HepG2 (cell line): Measurements from ENCODE around the gene ANKRD2. TPM values are rescaled to one million over a fixed set of nuclear protein-coding genes. Genes with fewer than 3 reads are reported as not detected.

Experiments
- ATAC-seq: fragments of 200-7000 bp; cut with Tn5 transposase; 3 replicates; pipeline ENCODE4 v1.9.1; 2020; ENCODE audit warnings: mild to moderate bottlenecking, moderate library complexity
- BruUV-seq: library from RNA; stranded (reverse); fragments of 400-500 nt; replicated peaks from 2 replicates; lab custom pipeline; 2021; lab: Mats Ljungman, UMichigan
- CTCF ChIA-PET: fragments of 300-600 bp; formaldehyde crosslinking; extraction: SDS; loops from one replicate; lab custom pipeline; 2021; ENCODE audit warnings: low total read pairs, inconsistent platforms, low intra/inter-chr PET ratio; lab: Yijun Ruan, JAX
- POLR2A ChIA-PET: fragments of 350-600 bp; sonication (Branson Sonifier 250); formaldehyde crosslinking; loops from one replicate; lab custom pipeline; 2020; ENCODE audit warnings: antibody characterized with exemption, inconsistent platforms; lab: Yijun Ruan, JAX
- DNase-seq: peaks from one replicate; pipeline ENCODE4 v3.0.0-alpha.2; 2015; ENCODE audit warnings: low spot score
- FAIRE-seq: peaks from 3 replicates; lab custom pipeline; 2011; peaks lifted over from hg19 to GRCh38; lab: Jason Lieb, UNC
- H2AFZ ChIP-seq: one replicate; pipeline ENCODE4 v1.6.1; 2011; ENCODE audit warnings: low read length, inconsistent platforms
- H3K27ac ChIP-seq: fragments of 300-600 bp; 3 replicates; pipeline ENCODE4 v1.8.0; 2011; ENCODE audit warnings: mixed run types, mild to moderate bottlenecking, mixed read lengths, low read length, inconsistent platforms; ENCODE audit not compliant: insufficient read depth; ENCODE audit errors: extremely low read length
- H3K27me3 ChIP-seq, 2 experiments: fragments of 200-600 bp in 1 of 2; 2 replicates in 1 of 2; 3 replicates in 1 of 2; pipeline versions ENCODE4 v1.6.0 to v1.8.0; 2011; ENCODE audit warnings: low read length in 2 of 2, mild to moderate bottlenecking in 2 of 2, moderate library complexity in 2 of 2, inconsistent platforms in 1 of 2; ENCODE audit not compliant: insufficient read depth in 2 of 2, control insufficient read depth in 1 of 2
- H3K36me3 ChIP-seq, 2 experiments: fragments of 200-600 bp in 1 of 2; replicated peaks in 1 of 2; 2 replicates in 1 of 2; 3 replicates in 1 of 2; pipeline versions ENCODE4 v1.5.1 to v1.8.0; 2011; ENCODE audit warnings: low read length in 2 of 2, inconsistent platforms in 1 of 2; ENCODE audit not compliant: insufficient read depth in 2 of 2, control insufficient read depth in 1 of 2
- H3K4me1 ChIP-seq: 2 replicates; pipeline ENCODE4 v1.5.1; 2012; ENCODE audit warnings: low read length, inconsistent platforms; ENCODE audit not compliant: insufficient read depth
- H3K4me2 ChIP-seq: 2 replicates; pipeline ENCODE4 v1.6.0; 2011; ENCODE audit warnings: low read depth, low read length, inconsistent platforms
- H3K4me3 ChIP-seq, 3 experiments: fragments of 200-600 bp in 1 of 3; sonication (generic), shearing (Covaris generic) in 1 of 3; replicated peaks in 1 of 3; 2 replicates each; pipeline ENCODE4 v1.5.1; 2011 to 2016; ENCODE audit warnings: low read length in 3 of 3, inconsistent platforms in 2 of 3, low read depth in 2 of 3, mild to moderate bottlenecking in 2 of 3, control low read depth in 1 of 3, mixed read lengths in 1 of 3; ENCODE audit not compliant: insufficient read depth in 1 of 3
- H3K79me2 ChIP-seq: one replicate; pipeline ENCODE4 v1.6.1; 2011; ENCODE audit warnings: low read length, inconsistent platforms; ENCODE audit not compliant: insufficient read depth
- H3K9ac ChIP-seq: 2 replicates; pipeline ENCODE4 v1.6.0; 2011; ENCODE audit warnings: mild to moderate bottlenecking, low read depth, low read length, inconsistent platforms; ENCODE audit not compliant: insufficient read depth
- H3K9me3 ChIP-seq: 2 replicates; pipeline ENCODE4 v1.5.1; 2012; ENCODE audit warnings: mild to moderate bottlenecking, low read length
- H4K20me1 ChIP-seq: 2 replicates; pipeline ENCODE4 v1.6.0; 2011; ENCODE audit warnings: inconsistent platforms, mild to moderate bottlenecking, low read length, moderate library complexity; ENCODE audit not compliant: insufficient read depth
- ETV6 ChIP-seq: sonication (generic); formaldehyde crosslinking; conservative IDR thresholded peaks from 2 replicates; pipeline ENCODE4 v1.4.0; 2020; ENCODE audit warnings: missing genetic modification reagents
- HDAC2 ChIP-seq: sonication (generic); formaldehyde crosslinking; IDR thresholded peaks from 2 replicates; pipeline ENCODE4 v1.4.0; 2020; ENCODE audit warnings: missing genetic modification reagents
- HOXA5 ChIP-seq: sonication (generic); formaldehyde crosslinking; IDR thresholded peaks from 2 replicates; pipeline ENCODE4 v1.4.0; 2020; ENCODE audit warnings: missing genetic modification reagents
- KDM2A ChIP-seq: sonication (generic); formaldehyde crosslinking; IDR thresholded peaks from 2 replicates; pipeline ENCODE4 v1.4.0; 2020; ENCODE audit warnings: low read depth, missing genetic modification reagents, borderline replicate concordance
- MEF2D ChIP-seq: sonication (generic); formaldehyde crosslinking; IDR thresholded peaks from 2 replicates; pipeline ENCODE4 v1.5.1; 2020; ENCODE audit warnings: mild to moderate bottlenecking, missing genetic modification reagents
- MTA3 ChIP-seq: sonication (generic); formaldehyde crosslinking; IDR thresholded peaks from 2 replicates; pipeline ENCODE4 v1.4.0; 2020; ENCODE audit warnings: missing genetic modification reagents
- RAD21 ChIP-seq: fragments of 450-650 bp; formaldehyde crosslinking; IDR thresholded peaks from 2 replicates; pipeline ENCODE4 v1.5.0; 2020; ENCODE audit warnings: mild to moderate bottlenecking
- SIX4 ChIP-seq: sonication (generic); formaldehyde crosslinking; IDR thresholded peaks from 2 replicates; pipeline ENCODE4 v1.4.0; 2020; ENCODE audit warnings: missing genetic modification reagents
- THRA ChIP-seq: sonication (generic); formaldehyde crosslinking; IDR thresholded peaks from 2 replicates; pipeline ENCODE4 v1.4.0; 2020; ENCODE audit warnings: missing genetic modification reagents, borderline replicate concordance
- UBTF ChIP-seq: sonication (generic); formaldehyde crosslinking; IDR thresholded peaks from 2 replicates; pipeline ENCODE4 v1.4.0; 2020; ENCODE audit warnings: mild to moderate bottlenecking, missing genetic modification reagents
- ZKSCAN8 ChIP-seq: IDR thresholded peaks from 2 replicates; pipeline ENCODE4 v1.6.1; 2016; ENCODE audit warnings: borderline replicate concordance, missing genetic modification reagents, missing compliant biosample characterization
- ZNF652 ChIP-seq: IDR thresholded peaks from 2 replicates; pipeline ENCODE4 v1.6.1; 2016; ENCODE audit warnings: low read depth, borderline replicate concordance
- WGBS: methylation state at CpG from one replicate; pipeline ENCODE4 v1.1.6; 2017; ENCODE audit warnings: low lambda C conversion rate; 5-methylcytosine and 5-hydroxymethylcytosine counted together
- in situ Hi-C: cut with HindIII; loops from 2 replicates; pipeline ENCODE4 v1.10.0; 2017; ENCODE audit warnings: low pct_unique_long_range_greater_than_20kb; ENCODE audit not compliant: extremely low pct_ligation_motif_present
- intact Hi-C: fragments of 100-400 bp; cut with micrococcal nuclease; formaldehyde crosslinking; loops from one replicate; pipeline ENCODE4 v1.10.0; 2022; ENCODE audit not compliant: unreplicated experiment
- polyA plus RNA-seq, 8 experiments: library from polyadenylated mRNA; depleted of rRNA in 3 of 8; stranded (reverse) in 7 of 8; unstranded in 1 of 8; fragments of >200 nt; fragmentation: Illumina TruSeq in 4 of 8; extraction: Trizol in 4 of 8; gene quantifications; 2 replicates each; pipeline versions ENCODE4 v1.2.1 to v1.2.3, GENCODE V29; 2011 to 2016; ENCODE audit warnings: low read depth in 4 of 8, missing spikeins in 1 of 8, mixed read lengths in 1 of 8; ENCODE audit not compliant: insufficient read depth in 1 of 8
- total RNA-seq, 5 experiments: library from RNA; depleted of rRNA; stranded (reverse); fragments of >200 nt; fragmentation: Illumina TruSeq; extraction: Trizol; gene quantifications; 2 replicates each; pipeline ENCODE4 v1.2.3, GENCODE V29; 2016; ENCODE audit warnings: low read depth in 1 of 5
- TF ChIP-seq, protein P1 (sequence below): IDR thresholded peaks from 2 replicates; pipeline ENCODE4 v1.4.0; 2020; ENCODE audit warnings: mild to moderate bottlenecking, missing genetic modification reagents
- TF ChIP-seq, protein P2 (sequence below): sonication (generic); formaldehyde crosslinking; IDR thresholded peaks from 2 replicates; pipeline ENCODE4 v1.4.0; 2020; ENCODE audit warnings: mild to moderate bottlenecking, missing genetic modification reagents

The ANKRD2 gene
- total and polyA plus RNA-seq, 2 of the 13 experiments (the other 11 are each of a cell fraction or from before 2014, with no cell fraction given): not detected

DNA sequence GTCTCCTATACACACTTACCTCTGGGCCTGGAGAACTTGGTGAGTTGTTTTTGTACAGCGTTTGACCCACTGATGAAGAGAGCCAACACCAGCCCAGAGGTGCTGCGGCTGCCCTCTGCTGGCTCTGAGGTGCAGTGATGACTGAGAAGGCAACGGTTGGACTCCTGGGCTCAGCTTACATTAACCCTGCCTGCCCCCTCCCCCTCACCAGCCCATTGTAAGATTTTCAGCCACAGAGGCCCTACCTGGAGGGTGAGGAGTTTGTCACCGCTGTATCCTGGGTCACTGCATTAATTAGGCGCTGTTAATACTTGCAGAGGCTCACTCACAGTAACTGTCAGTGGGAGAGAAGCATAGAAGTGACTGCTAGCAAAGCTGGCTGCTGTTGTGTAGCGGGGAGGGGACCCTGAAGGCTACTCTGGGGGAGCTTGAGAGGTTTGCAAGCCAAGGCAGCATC lies 19.0 kb upstream of the ANKRD2 start:
- no peaks in the 10 kb centered on the region for H3K27me3 ChIP-seq
- BruUV-seq: no TSS peak
- DNase-seq (peak; percentile 62), FAIRE-seq (peak; percentile 90), ATAC-seq (peak; percentile 98)
- peaks cover 35% of the 10 kb centered on the region for H3K4me1 ChIP-seq
- no peak overlapping the region for H3K9ac ChIP-seq
- peak overlapping the region; percentile 10; the same call in 1 of the 2 replicates for H3K4me2 ChIP-seq
- no peaks in the 10 kb centered on the region for H3K79me2 ChIP-seq
- H3K4me3 ChIP-seq: no peak overlapping the region
- no peaks in the 10 kb centered on the region for H4K20me1 ChIP-seq
- no peaks in the 10 kb centered on the region for H3K9me3 ChIP-seq
- in situ Hi-C loops: loop anchor here (5.0 kb wide), 1 partner anchor 91 kb away; no protein-coding TSS in a partner anchor
- WGBS: 33% methylated on average over 4 of the region's 6 CpGs
- POLR2A ChIA-PET: interaction anchor here (0.8 kb wide), 2 partner anchors 54 to 90 kb away, joined by 4 read pairs; partner anchors contain the start of gene UBTD1
- H2AFZ ChIP-seq: no peak overlapping the region
- H3K36me3 ChIP-seq: no peaks in the 10 kb centered on the region
- H3K27ac ChIP-seq: no peak overlapping the region
- CTCF ChIA-PET: interaction anchor here (1.6 to 1.8 kb wide), 2 partner anchors 19 to 90 kb away, joined by 13 to 19 read pairs; no protein-coding TSS in a partner anchor
- intact Hi-C loops: loop anchor here (1.0 to 2.0 kb wide), 4 partner anchors 19 to 146 kb away; partner anchors contain the start of genes MMS19 and UBTD1
- TF ChIP-seq ZNF652 (CRISPR knock-in tag) (peak; percentile 73), THRA (0 out of 2 replicates have a peak, but pooled peaks have one; percentile 24), MTA3 (CRISPR knock-in tag) (no peak), UBTF (CRISPR knock-in tag) (0 out of 2 replicates have a peak, but pooled peaks have one; percentile 28), HDAC2 (peak; percentile 24; the same call in 1 of the 2 replicates), KDM2A (CRISPR knock-in tag) (peak; percentile 45; the same call in 1 of the 2 replicates), SIX4 (peak; percentile 31; the same call in 1 of the 2 replicates), ETV6 (CRISPR knock-in tag) (no peak), HOXA5 (no peak), RAD21 (peak; percentile 72), ZKSCAN8 (0 out of 2 replicates have a peak, but pooled peaks have one; percentile 32), MEF2D (CRISPR knock-in tag) (no peak)
- TF ChIP-seq, protein P1, sequence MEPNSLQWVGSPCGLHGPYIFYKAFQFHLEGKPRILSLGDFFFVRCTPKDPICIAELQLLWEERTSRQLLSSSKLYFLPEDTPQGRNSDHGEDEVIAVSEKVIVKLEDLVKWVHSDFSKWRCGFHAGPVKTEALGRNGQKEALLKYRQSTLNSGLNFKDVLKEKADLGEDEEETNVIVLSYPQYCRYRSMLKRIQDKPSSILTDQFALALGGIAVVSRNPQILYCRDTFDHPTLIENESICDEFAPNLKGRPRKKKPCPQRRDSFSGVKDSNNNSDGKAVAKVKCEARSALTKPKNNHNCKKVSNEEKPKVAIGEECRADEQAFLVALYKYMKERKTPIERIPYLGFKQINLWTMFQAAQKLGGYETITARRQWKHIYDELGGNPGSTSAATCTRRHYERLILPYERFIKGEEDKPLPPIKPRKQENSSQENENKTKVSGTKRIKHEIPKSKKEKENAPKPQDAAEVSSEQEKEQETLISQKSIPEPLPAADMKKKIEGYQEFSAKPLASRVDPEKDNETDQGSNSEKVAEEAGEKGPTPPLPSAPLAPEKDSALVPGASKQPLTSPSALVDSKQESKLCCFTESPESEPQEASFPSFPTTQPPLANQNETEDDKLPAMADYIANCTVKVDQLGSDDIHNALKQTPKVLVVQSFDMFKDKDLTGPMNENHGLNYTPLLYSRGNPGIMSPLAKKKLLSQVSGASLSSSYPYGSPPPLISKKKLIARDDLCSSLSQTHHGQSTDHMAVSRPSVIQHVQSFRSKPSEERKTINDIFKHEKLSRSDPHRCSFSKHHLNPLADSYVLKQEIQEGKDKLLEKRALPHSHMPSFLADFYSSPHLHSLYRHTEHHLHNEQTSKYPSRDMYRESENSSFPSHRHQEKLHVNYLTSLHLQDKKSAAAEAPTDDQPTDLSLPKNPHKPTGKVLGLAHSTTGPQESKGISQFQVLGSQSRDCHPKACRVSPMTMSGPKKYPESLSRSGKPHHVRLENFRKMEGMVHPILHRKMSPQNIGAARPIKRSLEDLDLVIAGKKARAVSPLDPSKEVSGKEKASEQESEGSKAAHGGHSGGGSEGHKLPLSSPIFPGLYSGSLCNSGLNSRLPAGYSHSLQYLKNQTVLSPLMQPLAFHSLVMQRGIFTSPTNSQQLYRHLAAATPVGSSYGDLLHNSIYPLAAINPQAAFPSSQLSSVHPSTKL (CRISPR knock-in tag): peak; percentile 36; the same call in 1 of the 2 replicates
- TF ChIP-seq, protein P2, sequence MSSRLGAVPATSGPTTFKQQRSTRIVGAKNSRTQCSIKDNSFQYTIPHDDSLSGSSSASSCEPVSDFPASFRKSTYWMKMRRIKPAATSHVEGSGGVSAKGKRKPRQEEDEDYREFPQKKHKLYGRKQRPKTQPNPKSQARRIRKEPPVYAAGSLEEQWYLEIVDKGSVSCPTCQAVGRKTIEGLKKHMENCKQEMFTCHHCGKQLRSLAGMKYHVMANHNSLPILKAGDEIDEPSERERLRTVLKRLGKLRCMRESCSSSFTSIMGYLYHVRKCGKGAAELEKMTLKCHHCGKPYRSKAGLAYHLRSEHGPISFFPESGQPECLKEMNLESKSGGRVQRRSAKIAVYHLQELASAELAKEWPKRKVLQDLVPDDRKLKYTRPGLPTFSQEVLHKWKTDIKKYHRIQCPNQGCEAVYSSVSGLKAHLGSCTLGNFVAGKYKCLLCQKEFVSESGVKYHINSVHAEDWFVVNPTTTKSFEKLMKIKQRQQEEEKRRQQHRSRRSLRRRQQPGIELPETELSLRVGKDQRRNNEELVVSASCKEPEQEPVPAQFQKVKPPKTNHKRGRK (CRISPR knock-in tag): no peak
